Vagina (tissue), 2 donors: ENCODE measurements around the gene TATDN3.

ENCODE experiments used
- POLR2A ChIP-seq, 2 donors: fragments of 450-650 bp; IDR thresholded peaks; one replicate each; pipeline ENCODE4 v1.6.1; 2017; ENCODE audit warnings: antibody characterized with exemption in 2 of 2, mild to moderate bottlenecking in 2 of 2, moderate library complexity in 2 of 2
- POLR2AphosphoS5 ChIP-seq, 2 donors: sonication (generic); formaldehyde crosslinking; IDR thresholded peaks; one replicate each; pipeline ENCODE4 v1.9.0; 2017; ENCODE audit warnings: antibody characterized with exemption in 2 of 2, mild to moderate bottlenecking in 2 of 2, low read depth in 1 of 2; ENCODE audit not compliant: insufficient read depth in 1 of 2
- TF ChIP-seq, protein P1 (sequence below), 3 experiments: fragments of 450-650 bp in 2 of 3; fragments of 200-600 bp in 1 of 3; sonication (generic) in 1 of 3; IDR thresholded peaks; one replicate each; pipeline ENCODE4 v1.5.1; 2017 to 2019; ENCODE audit warnings: antibody characterized with exemption in 3 of 3, mild to moderate bottlenecking in 2 of 3, moderate library complexity in 2 of 3

- TF ChIP-seq, protein P1, sequence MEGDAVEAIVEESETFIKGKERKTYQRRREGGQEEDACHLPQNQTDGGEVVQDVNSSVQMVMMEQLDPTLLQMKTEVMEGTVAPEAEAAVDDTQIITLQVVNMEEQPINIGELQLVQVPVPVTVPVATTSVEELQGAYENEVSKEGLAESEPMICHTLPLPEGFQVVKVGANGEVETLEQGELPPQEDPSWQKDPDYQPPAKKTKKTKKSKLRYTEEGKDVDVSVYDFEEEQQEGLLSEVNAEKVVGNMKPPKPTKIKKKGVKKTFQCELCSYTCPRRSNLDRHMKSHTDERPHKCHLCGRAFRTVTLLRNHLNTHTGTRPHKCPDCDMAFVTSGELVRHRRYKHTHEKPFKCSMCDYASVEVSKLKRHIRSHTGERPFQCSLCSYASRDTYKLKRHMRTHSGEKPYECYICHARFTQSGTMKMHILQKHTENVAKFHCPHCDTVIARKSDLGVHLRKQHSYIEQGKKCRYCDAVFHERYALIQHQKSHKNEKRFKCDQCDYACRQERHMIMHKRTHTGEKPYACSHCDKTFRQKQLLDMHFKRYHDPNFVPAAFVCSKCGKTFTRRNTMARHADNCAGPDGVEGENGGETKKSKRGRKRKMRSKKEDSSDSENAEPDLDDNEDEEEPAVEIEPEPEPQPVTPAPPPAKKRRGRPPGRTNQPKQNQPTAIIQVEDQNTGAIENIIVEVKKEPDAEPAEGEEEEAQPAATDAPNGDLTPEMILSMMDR (IDR thresholded peaks at IDR 0.05), result no peak
- TF ChIP-seq POLR2A (IDR thresholded peaks at IDR 0.05), result no peak
- TF ChIP-seq POLR2AphosphoS5 (IDR thresholded peaks at IDR 0.05; ENCODE audit: insufficient read depth in 1 of 2, low read depth in 1 of 2), result no peak
Observed at GRCh38 chr1:212847549-212847948, 55.9 kb downstream of the TATDN3 start, which contains the start of gene SPATA45.
